ENCODE results near the gene PLXNA1.

The PLXNA1 gene

DNA sequence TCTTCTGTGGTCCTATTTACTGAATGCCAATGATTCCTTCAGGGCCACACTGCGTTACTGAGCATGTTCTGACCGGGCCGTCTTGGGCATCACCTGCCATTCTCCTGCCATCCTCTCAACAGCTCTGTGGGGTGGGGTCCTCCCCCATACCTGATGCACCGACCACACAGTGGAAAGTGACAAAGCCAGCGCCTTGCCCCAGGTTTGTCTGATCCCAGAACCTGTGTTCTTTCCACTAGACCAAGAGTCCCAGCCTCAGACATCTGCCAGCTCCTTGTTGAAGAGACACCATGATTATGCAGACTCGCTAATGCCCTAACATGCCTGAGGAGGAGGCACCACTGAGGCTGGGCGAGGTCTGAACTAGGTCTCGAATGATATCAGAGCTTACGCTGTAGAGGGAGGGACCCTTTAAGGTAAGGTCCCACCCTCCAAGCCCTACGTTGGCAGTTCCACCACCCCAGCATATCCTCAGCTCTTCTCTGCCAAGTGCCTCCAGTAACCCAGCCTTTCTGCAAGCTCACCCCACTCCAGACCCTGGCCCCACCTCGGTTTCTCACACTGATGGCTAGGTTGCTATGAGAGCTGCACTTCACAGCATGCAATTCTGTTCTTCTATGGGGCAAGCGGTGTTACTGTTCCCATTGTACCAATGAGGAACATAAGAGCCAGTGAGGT, 29.8 kb upstream of the PLXNA1 start:
- FAIRE-seq: no peak
- DNase-seq (ENCODE audit: low spot score): no peak

DNA sequence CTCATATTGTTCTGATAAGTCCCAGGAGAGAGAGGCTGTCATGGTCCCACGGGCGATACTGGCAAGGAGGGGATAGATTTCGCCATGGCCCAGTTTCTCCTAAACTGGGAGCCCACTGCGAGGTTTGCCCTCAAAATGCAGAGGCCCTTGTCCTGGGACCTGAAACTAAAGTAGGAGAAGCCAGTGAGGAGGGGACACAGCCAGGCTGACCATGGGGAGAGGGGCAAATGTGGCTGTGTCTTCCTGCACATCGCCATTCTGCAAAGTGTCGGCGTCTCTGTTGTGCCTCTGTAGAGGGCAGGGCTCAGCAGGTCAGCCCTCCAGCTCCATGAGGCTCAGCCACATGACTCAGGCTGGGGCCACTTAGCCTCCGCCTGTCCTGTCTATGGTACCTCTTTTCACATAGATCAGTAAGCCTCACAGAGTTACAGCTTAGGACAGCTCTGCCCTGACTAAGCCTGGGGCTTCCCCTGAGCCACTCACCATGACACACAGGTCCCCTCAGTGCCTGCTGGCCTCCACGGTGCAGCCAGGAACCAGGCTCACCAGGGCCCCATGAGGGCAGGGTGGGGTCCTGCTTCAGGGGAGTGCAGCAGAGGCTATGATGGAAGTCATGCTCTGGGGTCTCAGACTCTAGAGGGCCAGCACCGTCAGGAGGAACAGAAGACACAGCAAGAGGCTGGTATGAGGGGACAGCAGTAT, 28.6 kb upstream of the PLXNA1 start:
- DNase-seq (ENCODE audit: low spot score): no peak
- no peak for FAIRE-seq

DNA sequence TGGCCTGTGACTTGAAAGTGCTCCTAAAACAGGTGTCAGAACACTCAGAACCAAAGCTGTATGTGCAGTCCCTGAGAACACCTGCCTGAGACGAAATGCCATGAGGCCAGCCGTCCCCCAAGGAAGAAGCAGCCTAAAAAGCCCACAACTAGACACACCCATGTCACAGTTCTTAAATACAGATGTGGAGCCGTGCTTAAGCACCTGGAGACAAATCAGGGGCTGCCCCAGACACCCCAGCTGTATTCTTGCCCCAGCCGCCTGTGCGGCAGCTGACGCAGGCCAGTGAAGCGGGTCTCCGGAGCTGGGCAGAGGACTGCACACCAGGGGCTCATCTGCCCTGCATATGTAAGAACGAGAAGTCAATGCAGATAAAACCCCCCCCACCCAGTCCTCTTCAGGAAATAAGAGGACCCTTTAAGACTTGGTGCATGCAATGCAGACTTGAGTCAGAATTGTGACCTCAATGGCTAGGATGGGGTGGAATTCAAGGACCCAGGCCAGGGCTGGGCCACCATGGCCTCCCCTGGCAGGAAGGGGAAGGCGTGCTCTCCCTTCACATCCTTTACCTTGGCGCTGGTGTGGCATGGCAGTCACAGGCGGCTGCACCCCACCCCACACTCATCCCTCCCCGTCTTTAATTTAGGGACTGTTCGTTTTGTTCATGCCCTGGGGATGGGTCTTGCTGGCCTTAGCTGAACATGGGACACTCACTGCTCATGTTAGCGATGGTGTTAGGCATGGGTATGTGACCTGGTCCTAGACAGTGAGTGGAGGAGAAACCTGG, 27.7 kb upstream of the PLXNA1 start:
- FAIRE-seq: no peak

DNA sequence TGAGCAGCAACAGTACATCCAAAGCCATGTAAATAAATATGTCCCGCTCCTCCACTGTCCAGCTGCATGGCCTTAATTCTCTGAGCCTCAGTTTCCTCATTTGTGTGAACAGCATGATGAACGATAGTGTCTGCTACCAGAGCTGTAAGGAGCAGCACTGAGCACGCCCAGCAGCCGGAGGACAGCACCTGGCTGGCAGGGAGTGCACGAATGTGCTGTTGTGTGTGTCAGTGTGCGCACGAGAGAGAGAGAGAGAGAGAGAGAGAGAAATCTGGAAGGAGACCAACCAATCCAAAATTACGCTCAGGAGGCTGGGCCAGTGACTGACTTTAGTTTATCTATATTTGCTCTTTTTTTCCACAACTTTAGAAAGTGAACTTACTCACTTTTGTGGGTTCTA, 26.6 kb upstream of the PLXNA1 start:
- FAIRE-seq: no peak
- DNase-seq (ENCODE audit: low spot score): no peak

More for the DNA sequence above, 27.7 kb upstream of the PLXNA1 start:
- DNase-seq (ENCODE audit: low spot score): no peak

DNA sequence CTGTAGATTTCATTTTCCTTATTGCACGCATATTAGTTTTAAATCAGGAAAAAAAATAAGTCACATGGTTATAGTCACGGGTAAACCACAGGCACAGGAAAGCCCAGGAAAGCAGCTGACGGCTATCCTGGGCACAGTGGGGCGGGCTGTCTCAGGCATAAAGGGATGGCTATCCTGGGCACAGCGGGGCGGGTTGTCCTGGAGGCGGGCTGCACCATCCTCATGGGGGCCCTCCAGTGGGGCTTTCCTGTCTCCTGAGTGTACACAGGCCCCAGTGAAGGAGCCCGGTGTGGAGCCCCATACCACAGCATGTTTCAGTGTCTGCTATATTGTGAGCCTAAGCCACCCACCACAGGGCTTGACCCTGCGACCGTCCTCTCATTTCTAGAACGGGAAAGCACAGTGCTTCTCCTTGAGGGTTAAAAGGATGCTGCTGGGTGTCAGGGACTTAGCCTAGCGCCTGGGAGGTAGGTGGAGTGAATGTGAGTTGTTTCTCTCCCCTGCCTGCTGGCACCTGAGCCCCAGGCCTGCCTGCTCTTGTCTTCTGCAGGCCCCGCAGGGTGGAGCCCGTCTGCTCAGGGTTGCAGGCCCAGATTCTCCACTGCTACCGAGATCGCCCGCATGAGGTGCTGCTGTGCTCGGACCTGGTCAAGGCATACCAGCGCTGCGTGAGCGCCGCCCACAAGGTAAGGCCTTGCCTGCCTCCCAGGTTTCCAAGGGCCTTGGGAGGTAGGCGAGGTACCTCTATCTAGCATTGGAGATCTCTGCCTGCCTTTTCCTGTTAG, 25.9 kb upstream of the PLXNA1 start:
- FAIRE-seq (no peak), DNase-seq (ENCODE audit: low spot score) (no peak)

DNA sequence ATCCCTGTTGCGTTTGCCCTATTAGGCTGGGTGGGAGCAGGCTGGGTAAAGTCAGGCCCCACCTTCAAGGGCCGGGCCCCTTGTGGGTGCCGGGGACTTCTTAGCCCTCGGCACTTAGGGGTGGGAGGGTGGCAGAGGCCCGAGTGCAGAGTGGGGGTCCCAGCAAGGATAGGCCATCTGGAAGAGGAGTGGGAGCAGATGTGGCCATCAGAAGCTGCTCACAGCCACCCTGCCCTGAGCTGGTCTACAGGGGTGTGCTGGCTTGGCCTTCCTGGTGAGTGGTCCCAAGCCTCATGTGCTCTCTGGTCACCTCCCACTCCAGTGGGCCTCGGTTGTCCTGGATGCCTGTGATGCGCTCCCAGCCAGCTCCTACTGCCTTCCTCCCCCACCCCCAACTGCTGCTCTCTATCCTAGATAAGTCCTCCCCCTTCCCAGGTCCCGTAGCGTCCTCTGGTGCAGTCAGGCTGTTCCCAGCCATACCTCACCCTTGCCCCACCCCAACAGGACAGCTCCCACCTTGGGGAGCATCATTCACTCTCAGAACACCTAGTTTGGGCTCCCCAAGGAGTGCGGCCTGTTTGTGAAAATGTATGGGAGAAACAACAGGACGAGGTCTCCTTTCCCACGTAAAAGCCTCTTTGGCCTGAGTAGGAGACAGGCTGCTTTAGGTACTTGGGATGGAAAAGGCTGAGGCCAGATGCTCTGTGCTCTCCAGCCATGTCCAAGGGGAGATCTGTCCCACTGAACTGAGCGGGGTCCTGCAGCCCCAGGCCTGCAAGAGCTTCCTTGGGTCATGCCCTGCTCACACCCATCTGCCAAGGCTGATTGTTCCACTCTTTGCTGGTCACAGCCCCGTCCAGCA, 24.9 kb upstream of the PLXNA1 start:
- FAIRE-seq: no peak
- no peak for DNase-seq (ENCODE audit: low spot score)

DNA sequence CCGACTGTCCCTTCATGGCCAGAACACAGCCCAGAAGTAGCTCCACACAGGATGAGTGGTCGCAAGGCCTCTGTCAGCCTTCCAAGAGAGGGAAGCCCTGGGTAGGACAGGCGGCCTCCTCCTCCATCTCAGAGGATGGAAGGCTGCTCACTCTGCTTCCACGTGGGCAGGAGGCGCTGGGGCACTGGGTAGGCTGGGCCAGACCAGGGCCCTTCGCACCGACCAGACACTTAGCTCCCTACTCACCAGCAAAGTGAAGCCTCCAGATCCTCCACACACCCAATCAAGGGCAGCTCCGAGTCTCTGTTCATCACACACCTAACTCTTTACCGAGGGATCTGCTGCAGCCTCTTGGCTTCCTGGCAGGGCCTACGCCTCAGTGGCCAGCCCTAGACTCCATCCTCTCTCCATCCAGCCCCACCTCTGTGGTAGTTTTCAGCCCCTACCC, 24.3 kb upstream of the PLXNA1 start:
- no peak for FAIRE-seq
- no peak for DNase-seq (ENCODE audit: low spot score)

DNA sequence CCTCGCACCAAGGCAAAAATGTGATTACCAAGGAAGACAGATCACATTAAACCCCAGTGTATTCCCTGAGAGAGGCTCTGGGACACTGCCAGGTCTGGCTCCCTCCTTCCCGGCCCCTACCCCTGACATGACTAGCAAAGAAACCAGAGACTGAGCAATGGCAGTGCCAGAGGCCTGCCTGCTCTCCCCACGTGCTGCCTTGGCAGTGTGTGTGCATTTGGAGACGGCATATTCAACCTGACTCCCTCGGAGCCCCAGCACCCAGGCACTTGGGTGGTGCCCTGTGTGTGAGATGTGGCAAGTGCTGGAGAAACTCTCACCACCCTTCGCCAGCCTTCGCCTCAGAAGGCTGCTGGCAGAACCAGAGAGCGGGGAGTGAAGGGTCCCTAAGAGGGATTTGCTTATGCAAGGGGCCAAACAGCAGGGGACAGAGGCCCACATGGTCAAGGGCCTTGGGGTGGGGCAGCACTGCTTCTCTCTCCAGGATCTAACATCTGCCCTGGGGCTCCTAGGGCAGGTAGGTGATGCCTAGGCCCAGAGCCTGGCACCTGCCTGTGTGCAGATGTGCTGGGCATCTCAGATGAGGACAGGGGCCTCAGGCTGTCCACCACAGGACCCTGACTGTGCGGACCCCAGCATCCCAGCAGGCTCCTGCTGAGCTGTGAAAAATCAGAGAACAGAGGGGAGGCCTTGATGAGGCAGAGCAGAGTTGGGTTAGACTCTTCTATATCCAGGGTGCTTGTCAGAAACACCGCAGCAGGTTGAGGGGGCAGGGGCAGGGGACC, 23.6 kb upstream of the PLXNA1 start:
- no peak for FAIRE-seq
- DNase-seq (ENCODE audit: low spot score): no peak

DNA sequence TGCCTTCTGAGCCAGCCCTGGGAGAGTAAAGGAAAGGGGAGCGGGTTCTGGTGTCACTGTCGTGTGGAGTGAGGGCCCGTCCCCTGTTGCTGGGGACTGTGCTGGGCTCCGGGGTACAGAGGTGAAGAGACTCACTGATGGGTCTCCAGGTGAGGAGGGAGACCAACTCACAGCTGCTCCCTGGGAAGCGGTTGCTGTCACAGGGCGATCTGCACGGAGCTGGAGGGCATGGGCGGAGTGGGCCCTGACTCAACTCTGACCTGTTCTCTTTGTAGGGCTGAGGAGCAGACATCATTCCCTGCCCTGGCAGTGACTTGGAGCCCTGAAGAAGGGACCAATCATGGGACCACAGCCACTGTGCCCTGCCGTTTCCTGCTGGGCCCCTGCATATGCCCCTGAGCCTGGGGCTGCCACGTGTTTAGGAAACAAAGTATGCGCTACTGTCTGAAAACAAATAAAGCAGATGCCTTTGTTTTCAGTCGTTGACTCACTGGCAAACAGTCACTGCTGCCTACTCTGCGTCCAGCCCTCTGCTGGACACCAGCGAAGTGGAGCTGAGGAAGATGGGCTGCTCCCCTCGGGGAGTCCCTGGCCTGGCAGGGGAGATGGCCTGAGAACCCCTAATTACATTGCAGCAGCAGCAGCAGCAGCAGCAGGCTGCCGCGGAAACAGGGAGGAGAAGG, 22.9 kb upstream of the PLXNA1 start:
- no peak for DNase-seq (ENCODE audit: low spot score)
- no peak for FAIRE-seq

DNA sequence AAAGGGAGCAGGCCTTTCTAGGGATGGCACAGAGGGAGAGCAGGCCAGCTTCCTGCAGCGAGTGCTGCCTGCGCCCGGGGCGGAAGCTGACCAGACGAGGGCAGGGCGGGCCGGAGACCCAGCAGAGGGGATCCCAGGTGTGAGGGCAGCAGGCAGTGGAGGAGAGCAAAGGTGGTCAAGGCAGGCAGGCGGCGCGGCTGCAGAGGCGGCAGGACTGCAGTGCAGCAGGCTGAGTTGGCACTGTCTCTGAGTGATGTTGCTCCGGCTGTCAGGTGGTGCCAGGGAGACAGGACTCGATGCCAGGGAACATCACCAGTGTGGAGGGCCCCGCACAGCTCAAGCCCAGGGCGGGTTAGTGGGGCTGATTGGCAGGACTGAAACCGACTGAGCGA, 22.3 kb upstream of the PLXNA1 start:
- DNase-seq (ENCODE audit: low spot score) (no peak), FAIRE-seq (no peak)

DNA sequence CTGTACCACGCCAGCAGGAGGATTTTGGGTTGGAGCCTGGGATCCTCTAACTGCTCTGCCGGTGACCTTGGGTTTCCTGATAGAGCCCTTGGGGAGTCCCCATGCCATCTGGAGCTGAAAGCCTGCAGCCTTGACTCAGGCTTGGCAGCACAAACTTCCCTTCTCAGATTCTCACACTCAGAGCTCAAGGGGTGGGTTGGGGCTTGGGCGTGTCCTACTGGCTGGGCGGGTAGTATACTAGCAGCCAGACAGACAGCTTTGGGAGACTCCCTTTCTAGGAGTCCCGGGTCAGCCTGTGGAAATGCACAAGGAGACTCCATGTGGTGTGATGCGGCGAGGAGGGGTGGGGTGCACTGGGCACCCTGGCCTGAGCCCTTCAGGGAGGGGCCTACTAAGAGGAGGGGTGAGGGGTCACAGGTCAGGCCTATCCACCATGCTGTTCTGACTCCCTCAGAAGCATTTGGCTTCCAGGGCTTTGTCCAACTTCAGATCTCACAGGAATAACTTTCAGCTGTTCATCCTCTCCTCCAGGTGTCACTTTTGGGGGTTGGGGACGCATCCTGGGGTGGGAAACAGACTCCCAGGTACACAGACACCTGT, 21.6 kb upstream of the PLXNA1 start:
- FAIRE-seq (no peak), DNase-seq (ENCODE audit: low spot score) (no peak)

DNA sequence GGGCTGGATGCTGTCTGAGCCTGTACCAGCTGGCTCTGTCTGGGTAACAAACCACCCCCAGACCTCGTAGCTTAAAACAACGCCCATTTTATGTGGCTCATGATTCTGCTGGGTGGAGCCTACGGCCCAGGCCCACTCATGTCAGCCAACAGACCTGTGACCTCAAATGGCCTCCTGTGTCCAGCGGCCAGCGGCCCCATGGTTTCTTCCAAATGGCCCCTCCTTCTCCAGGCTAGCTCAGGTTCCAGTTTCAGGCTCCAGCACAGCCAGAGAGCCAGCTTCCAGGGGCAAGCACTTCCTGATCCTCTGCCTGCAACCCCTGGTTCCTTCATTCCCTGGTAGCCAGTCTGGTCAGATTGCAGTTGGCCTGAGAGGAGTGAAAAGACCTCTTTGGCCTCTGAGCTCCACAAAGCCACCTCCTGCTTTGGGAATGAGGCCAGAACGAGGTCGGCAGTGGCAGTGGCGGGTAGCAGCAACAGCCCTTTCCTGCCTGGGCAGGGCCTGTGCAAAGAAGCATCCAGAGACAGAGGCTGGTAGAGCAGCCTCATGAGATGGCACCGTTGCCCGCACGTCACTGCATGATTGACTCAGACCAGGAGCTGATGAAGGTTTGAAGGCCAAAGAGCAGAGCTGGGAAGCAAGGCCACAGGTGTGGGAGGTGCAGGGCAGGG, 21.0 kb upstream of the PLXNA1 start:
- no peak for DNase-seq (ENCODE audit: low spot score)
- no peak for FAIRE-seq

DNA sequence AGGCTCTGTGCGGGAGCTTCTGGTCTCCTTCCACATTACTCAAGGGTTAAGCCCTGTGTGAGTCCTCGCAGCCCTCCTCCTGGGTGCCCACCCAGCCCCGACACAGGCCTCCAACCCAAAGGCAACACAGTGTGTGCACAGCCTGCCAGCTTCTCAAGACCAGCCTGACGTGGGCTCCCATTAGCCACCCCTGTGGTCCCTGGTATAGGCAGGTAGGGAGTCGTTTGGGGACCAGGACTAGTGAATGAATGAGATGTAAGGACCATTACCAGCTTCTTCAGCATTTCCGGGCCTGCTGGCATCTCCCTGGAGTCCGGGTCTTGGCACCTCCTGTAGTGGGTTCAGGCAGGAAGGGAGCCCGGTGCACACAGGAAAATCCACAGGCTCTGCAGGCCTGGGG, 20.2 kb upstream of the PLXNA1 start:
- DNase-seq (ENCODE audit: low spot score) (no peak), FAIRE-seq (no peak)

DNA sequence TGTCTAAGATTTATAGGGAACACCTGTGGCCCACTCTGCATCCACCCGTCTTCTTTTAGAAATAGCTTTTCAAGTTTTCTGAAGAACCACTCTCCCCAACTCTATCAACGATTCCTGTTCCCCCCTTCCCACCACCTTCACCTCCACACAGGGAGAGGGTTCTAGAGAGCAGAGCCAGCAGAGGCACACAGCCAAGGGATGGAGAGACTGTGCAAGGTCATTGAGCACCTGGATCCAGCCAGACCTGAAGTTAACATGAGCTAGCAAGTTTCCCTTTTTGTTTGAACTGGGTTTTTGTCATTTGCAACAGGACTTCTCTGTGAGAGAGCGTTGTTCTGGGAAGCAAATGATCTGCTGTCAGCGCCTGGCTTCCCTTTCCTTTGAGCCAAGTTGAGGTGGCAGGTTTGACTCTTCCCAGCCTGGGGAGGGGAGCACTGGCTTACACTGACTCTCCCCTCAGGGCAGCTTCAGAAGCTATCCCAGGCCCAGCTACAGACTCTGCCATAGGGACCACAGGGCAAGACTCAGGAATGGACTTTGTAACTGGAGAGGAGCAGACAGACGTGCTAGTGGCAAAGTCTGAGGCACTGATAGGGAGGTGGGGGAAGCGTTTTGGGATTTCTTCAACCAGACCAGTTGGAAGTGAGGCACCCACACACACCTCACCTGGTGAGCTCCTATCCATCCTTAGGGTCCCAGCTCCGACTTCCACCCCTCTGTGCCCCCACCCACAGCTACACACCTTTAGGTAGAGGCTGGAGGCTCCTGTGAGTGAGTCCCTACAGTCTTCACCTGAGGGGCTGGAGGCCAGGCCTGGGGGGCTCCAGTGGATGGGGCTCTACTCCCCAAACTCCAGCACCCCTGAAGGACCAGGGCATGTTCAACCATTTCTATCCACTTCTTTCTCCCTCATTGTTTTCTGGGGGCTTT, 19.4 kb upstream of the PLXNA1 start:
- DNase-seq (ENCODE audit: low spot score): no peak

DNA sequence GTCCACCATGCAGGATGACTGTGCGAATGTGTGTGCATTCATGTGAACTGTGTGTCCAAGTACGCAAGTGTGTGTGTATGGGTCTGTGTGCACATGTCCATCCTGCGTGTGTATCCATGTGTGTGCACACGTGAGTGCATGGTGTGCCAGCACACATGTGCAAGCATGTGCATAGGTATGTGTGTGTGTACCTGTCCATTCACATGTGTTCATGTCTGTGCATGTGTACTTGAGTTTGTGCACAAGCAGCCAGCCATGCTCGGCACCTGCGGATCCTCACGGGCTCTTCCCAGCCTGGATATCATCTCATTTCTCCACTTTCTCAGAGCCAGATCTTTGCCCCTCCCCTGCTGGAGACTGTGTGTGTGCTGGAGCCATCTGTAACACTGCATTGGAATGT, 18.7 kb upstream of the PLXNA1 start:
- FAIRE-seq: peak; percentile 83
- DNase-seq (ENCODE audit: low spot score): no peak

More for the DNA sequence above, 19.4 kb upstream of the PLXNA1 start:
- FAIRE-seq: no peak

DNA sequence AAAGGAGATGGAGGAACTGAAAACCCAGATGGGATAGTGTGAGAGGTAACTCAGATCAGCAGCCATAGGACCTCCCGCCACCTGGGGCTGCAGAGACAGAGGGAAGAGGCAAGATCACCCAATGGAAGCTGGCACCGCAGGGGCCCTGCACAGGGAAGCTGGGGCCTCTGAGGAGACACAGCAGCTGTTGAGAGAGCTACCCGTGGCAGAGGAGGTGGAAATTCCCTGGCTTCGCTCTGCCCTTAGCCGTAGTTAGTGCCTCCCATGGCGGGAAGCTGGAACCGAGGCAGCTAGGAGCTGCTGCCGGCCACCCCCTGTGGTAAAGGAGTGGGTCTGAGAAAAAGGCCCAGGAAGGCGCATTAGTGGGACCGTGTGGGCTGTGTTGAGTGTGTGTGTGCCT, 18.0 kb upstream of the PLXNA1 start:
- FAIRE-seq (no peak), DNase-seq (ENCODE audit: low spot score) (no peak)

DNA sequence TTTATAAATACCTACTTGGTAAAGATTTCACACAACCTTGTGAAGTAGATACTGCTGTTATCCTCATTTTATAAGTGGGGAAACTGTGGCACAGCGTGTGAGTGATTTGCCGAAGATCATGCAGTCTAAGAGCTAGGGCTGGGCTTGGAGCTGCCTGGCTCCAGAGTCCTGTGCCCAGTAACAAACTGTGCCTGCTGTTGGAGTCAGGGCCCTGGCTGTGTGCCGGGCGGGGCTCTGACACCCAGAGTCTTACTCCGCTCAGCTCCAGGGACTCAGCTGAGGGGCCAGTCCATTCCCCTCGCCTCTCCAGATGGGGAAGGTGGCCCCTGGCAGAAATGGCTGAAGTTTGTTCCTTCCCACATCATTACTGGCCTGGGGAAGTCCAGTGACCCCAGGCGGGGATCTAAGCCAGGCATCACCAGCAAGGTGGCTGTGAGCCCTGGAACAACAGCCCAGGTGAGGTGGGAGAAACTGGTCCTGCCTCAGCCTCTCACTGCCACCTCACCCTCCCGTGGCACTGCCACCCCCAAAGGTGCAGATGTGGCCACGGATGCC, 17.3 kb upstream of the PLXNA1 start:
- FAIRE-seq (no peak), DNase-seq (ENCODE audit: low spot score) (no peak)

Measured in urothelium cell line (cell line).